HG03469 (cell line): Measurements from ENCODE around the gene FHOD3.

Experiments
- ATAC-seq: cut with Tn5 transposase; IDR thresholded peaks from one replicate; pipeline ENCODE4 v1.9.1; 2021; ENCODE audit warnings: mild to moderate bottlenecking, moderate library complexity, moderate number of reproducible peaks; ENCODE audit not compliant: unreplicated experiment

The FHOD3 gene

GRCh38 chr18:36378205-36378604, 80.7 kb downstream of the FHOD3 start:
- ATAC-seq, result no peak

DNA sequence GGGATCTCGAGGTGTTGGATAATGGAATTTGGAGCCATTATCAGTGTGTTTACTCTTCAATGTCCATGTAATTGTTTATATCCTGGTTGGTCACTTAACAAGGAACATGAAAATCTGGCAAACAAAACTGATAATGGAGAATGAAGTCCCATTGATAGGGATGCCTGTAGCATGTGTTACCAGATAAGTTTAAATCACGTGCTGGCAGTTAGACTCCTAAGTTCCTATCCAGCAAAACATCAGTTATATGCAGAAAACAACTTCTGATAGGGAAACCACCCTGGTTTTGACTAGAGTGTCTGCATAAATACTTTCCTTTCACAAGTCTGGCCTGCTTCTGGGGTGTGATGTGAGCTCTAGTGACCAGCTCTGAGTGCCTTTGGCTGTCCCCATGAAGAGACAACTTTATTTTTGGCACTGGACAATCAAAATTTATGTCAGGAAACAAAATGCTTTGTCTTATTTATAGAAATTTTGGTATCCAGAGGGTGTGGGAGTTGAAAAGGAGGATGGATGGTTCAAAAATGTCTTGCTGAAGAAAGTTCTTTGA, 82.0 kb downstream of the FHOD3 start:
- ATAC-seq, result no peak

DNA sequence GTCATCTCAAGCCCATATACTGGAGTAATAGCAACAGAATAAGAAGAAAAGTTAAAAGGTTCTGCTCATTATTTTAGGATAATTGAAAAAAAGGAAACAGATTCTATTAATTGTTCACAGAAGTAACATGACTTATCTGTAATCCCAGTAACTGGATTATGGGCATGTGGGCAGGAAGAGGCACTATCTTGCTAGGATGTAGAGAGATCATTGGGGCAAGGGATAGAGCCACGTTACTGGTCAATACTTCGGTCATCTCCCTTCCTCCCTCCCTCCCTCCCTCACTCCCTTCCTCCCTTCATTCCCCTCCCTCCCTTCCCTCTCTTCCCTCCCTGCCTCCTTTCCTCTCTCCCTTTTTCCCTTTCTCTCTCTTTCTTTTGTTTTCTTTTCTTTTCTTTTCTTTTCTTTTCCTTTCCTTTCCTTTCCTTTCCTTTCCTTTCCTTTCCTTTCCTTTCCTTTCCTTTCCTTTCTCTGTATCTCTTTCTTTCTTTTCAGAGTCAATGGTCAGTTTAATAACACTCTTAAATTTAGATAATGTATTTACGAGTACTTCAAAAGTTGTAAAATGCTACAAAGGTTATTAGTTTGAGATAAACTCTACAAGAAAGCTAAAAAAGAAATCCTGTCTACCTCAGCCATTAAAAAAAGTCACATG, 82.8 kb downstream of the FHOD3 start:
- no peak for ATAC-seq

DNA sequence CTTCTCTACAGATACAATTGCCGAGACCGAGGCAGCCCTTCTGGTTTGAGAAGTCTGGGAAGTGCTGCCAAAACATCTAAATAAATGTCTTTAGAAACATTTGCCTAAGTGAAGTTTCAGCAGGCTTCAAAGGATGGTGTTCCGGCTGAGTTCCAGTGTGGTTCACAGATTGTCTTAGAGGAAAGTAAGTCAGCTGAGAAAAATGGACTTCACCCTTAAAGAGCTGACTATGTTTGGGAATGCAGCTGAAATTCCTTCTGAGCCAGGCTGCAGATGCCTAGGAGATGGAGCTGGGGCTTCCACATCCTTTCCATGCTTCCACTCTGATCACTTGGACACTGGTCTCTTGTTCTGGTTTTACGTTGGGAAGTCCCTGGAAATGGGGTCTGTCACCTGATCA, 83.6 kb downstream of the FHOD3 start:
- no peak for ATAC-seq

DNA sequence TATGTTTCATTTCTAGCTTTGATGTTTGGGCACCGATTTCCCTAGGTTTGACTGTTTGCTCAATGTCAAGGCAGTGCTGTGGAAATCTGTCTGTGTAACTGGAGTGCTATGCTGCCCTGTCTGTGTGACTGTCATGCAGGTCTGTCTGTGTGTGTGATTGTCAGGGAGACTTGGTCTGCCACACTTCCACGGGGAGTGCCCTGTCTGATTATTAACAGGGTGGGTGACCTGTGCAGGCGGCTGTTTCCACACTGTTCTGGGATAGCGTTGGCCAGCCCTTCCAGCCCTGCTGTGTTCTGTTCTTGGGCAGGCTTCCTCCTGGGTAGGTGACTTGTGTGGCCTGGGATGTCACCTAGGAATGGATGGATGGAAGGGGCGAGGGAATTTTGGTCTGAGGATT, 85.3 kb downstream of the FHOD3 start:
- no peak for ATAC-seq

DNA sequence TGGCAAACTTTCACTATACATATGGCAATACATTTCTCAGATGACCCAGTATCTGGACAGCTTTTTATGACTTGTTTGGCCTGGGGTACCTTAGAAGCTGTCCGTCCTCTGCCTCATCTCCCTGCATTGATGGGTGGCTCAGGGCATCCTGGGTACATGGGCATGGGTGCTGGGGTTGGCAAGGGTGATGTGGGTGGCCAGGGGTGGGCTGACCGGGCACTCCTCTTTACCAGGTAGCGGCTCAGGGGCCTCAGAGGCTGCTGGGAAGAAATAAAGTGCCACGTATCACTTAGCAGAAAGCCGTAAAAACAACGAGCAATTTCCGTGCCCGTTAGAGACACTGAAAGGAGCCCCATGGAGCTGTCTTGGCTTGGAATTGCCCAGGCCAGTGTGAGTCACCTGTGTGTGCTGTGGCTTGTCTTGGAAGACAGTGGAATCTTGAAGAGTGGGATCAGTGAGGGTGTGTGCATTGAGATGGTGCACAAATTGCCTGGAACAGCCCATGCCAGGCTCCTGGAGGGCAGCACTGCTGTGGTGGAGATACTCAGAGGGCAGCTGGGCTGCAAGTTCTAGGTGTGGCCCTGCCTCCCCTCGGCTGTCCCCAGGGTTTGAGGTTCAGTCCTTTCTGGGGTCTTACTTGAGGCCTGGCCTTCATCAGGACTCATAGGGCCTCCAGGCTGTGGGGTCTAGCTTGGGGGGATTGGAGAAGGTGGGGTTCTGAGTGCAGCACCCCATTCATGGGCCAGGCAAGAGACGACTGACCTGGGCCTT, 88.8 kb downstream of the FHOD3 start:
- no peak for ATAC-seq

DNA sequence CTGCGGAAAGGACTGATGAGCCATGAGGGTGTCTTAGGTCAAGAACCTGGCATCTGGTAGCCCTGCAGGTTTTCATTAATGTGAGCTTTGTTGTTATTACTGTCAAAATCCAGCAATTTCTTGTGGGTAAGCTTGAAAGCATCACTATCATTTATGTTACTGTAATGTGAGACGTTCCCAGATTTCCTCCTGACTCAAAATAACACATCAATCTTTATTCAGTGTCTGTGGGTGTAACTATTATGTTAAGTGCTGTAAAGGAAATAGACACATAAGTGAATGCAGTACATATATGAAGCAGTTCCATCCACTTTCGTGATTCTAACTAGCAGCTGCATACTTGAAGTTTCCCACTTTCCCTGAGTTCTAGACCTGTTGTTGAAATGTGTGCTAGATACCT, 89.8 kb downstream of the FHOD3 start:
- ATAC-seq, result no peak

DNA sequence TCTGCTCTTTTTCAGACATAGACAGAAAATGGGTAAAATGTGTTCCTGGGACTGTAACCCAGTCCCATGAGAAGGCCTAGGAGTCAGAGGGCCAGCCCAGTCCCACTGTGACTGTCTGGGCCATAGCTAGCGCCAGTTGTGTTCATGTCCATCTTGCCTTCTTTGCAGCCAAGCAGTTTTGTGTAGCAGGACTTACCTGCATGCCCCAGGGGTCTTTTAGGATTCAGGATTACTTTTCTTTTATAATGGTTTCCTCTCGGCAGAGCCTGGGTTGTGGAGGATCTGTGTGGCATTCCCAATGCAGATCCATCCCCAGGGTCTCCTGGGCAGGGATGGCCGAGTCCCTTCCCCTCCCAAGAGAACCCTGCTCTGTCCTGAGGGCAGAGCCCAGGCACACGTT, 90.8 kb downstream of the FHOD3 start:
- no peak for ATAC-seq

DNA sequence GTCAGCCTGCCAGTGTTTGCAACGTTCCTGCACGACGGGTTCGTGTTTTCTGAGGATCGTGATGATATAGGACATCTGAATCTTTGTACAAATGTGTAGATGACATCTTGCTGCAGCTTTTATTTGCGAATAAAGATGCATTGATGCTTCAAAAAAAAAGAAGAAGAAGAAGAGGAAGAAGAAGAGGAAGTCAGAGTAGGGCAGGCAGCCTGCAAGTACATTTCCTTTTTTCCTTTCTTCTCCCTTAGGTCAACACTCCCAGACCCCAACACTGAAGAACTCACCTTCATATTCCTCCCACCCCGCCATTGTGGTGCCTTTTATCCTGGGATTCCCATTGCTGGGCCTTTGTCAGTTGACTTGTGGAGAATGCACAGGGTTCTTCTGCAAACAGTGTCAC, 91.5 kb downstream of the FHOD3 start:
- no peak for ATAC-seq

- no peak for ATAC-seq
Measured at GRCh38 chr18:36389811-36390581, 92.5 kb downstream of the FHOD3 start.

DNA sequence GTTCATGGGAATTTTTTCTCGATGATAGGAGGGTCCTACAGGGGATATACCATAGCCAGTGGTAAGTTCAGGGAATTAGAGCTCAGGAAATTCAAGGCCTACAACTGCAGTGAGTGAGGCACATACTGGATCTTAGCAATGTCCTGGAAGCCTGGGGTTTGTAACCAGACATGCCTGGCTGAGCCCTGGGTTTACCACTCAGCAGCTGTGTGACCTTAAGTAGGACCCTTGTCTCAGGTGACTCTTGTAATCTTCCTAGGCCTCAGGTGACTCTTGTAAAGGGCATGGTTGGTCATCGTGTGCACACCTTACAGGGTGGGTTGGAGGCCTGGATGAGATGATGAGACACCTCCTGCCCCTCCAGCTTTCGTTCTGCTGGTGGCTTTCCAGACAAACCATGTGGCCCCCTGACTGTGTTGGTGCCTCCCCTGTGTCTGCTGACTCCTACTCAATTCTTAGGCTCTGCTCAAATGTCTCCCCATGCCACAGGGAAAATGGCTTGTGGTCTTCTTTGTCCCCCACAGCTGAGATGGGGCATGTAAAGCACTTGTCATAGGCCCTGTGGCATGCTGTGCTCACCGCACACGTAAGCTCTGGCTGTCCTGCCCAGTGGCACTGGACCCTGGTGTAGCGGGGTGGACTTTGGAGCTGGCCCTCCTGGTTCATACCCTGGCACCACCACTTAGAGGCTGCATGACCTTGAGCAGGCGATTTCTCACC, 94.1 kb downstream of the FHOD3 start:
- no peak for ATAC-seq

- no peak for ATAC-seq
Measured at GRCh38 chr18:36392164-36392978, 94.9 kb downstream of the FHOD3 start.

- ATAC-seq, result no peak
Measured at GRCh38 chr18:36392979-36393287, 95.4 kb downstream of the FHOD3 start.

DNA sequence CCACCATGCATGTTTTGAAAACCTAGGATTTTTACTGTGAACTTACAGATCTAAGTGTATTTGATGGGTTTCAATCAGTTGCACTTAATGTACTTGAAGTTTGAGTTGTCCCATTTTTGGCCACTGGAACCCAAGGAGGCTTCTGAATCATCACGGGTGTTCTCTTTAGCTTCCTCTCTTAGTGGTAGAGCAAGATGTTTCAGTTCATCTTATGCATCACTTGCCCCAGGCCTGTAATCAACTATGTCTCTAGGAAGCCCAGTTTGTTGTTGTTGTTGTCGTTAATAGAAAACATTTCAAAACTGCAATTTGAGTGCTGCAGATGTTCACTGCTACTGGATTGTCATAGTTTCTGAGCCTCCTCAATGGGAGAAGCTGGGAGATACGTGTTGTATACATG, 97.0 kb downstream of the FHOD3 start:
- no peak for ATAC-seq

GRCh38 chr18:36396190-36396589, 98.7 kb downstream of the FHOD3 start:
- no peak for ATAC-seq

DNA sequence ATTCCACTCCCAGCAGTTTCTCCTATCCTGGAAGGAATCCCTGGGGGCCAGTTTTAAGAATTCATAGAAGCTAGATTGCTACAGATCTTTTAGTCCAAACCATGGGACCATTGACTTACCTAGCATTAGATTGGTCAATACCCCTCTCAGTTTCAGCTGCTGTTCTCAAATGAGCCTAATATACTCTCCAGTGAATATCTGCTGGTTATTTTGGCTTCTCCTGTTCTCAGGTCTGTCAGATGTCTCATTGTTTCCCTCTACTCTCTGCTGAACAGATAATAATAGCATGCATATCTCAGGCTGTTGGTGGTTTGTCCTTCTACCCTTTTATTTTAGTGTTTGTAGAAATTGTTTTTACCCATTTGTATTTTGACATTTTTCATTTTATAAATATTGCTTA, 99.5 kb downstream of the FHOD3 start:
- ATAC-seq, result no peak

- ATAC-seq, result no peak
Measured at GRCh38 chr18:36398419-36398818, 100.9 kb downstream of the FHOD3 start.

DNA sequence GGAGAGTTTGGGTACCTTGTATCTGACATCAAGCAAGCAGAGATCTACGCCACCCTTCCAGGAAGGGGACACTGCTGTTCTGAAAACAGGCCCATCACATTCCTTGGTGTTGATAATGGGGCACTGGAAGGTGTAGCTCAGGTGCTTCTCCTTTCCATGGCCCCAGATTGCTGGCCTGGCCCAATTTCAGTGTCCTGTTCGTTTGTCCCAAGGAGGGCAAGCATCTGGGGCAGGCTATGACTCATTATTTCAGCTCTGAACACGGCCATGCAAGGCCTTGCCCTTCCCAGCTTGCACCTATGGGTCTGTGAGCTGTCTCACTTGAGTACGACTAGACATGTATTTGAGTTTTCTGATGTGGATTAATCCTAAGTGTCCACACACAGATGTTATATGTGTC, 101.5 kb downstream of the FHOD3 start:
- no peak for ATAC-seq

DNA sequence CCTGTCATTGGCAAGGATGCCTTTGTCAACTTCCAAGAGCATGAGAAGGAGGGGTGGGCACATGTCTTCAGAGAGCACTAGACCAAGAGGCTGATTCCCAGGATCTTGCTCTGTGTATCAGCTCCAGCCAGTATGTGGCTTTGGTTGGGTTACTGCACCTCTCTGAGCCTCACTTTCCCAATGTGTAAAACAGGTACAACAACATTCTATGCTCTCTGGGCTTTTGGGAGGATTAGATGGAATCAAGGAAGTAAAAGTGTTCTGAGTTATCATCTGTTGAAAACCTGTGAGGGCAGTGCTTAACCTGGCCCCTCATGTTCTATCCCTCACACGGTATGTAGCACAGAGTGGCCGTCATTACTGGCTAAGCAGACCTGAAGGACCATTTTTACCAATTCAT, 103.9 kb downstream of the FHOD3 start:
- ATAC-seq, result no peak

DNA sequence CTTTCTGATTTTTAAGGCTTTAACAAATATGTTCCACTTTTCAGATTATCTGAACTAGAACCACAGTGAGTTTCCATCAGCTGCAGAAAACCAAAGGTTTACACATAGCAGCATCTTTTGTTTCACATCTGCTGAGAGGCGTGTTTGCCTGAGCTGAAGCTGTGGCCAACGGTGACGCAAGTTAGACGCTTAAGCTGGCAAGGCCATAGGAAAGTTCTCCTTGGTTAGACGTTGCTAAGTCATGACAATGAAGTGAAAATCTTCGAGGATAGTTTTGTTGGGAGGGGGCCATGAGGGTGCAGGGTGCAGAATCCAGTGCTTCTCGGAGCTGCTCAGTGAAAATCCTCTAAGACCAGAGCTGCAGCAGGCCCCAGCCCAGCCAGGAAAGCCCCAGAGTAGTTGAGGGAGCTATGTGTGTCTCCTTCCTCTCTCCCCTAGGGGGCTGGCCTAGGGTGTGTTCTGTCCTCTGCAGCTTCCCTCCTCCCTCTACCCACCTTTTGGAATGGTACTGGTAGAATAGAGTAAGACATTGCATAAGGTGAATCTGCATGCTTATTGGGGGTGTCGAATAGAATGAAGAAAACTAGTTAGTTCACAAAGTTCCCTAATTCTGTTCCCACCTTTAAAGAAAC, 105.4 kb downstream of the FHOD3 start:
- ATAC-seq, result no peak
